ENCODE results near the gene EXOC3L1. TPM values are rescaled to one million over a fixed set of nuclear protein-coding genes. Genes with fewer than 3 reads are reported as not detected.
A peak's percentile ranks its signal among the peaks of the same experiment; 100 is the strongest.

The EXOC3L1 gene
- total and polyA plus RNA-seq, 2 of the 13 experiments (the other 11 are each of a cell fraction or from before 2014, with no cell fraction given): 0.12 TPM; not detected in 1

DNA sequence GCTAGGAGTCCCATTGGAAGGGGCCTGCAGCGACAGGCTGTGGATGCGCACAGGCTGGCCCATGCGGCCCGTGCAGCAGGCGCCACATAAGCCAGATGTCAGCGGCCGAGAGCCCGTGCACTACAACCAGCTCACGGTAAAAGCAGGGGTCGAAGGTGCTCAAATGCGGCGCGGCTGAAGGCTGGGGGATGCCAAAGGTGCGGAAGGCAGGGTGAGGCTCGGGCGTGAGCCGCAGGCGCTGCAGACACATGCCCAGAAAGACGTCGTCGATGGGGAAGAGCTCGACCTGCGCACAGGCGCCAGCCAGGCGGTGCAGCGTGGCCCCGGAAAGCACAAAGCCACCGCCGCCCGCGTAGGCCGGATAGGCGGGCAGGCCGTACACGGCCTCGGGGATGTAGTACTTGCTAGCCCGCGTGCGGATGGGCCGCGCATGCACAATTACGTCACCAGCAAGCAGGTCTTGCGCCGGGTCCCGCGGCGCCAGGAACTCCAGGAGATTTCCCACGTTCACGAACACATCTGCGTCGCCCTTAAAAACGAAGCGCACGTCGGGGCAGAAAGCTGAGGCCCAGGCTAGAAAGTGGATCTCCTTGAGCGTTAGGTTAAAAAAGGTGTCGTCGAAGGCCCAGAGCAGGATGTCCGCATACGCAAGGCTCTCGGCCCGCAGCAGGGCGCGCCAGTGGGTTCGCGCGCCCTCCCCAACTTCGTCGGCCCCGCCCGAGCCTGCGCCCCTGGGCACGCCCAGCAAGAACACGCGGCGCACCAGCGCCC is 40.5 kb downstream of the EXOC3L1 start (continued):
- TF ChIP-seq, protein P1, sequence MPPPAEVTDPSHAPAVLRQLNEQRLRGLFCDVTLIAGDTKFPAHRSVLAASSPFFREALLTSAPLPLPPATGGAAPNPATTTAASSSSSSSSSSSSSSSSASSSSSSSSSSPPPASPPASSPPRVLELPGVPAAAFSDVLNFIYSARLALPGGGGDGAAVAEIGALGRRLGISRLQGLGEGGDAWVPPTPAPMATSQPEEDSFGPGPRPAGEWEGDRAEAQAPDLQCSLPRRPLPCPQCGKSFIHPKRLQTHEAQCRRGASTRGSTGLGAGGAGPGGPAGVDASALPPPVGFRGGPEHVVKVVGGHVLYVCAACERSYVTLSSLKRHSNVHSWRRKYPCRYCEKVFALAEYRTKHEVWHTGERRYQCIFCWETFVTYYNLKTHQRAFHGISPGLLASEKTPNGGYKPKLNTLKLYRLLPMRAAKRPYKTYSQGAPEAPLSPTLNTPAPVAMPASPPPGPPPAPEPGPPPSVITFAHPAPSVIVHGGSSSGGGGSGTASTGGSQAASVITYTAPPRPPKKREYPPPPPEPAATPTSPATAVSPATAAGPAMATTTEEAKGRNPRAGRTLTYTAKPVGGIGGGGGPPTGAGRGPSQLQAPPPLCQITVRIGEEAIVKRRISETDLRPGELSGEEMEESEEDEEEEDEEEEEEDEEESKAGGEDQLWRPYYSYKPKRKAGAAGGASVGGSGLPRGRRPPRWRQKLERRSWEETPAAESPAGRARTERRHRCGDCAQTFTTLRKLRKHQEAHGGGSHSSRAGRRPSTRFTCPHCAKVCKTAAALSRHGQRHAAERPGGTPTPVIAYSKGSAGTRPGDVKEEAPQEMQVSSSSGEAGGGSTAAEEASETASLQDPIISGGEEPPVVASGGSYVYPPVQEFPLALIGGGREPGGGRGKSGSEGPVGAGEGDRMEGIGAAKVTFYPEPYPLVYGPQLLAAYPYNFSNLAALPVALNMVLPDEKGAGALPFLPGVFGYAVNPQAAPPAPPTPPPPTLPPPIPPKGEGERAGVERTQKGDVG (CRISPR knock-in tag; IDR thresholded peaks at IDR 0.05; ENCODE audit: borderline replicate concordance): peak; percentile 82; the same call in 1 of the 2 replicates
- TF ChIP-seq ZNF20 (CRISPR knock-in tag; IDR thresholded peaks at IDR 0.05) (no peak), ZKSCAN5 (CRISPR knock-in tag; IDR thresholded peaks at IDR 0.05) (0 out of 2 replicates have a peak, but pooled peaks have one; percentile 13), ZNF274 (CRISPR knock-in tag; IDR thresholded peaks at IDR 0.05) (0 out of 2 replicates have a peak, but pooled peaks have one; percentile 24), ZBTB21 (CRISPR knock-in tag; IDR thresholded peaks at IDR 0.05) (no peak), ZIK1 (CRISPR knock-in tag; IDR thresholded peaks at IDR 0.05; ENCODE audit: borderline replicate concordance, low read depth) (no peak), TEAD3 (CRISPR knock-in tag; optimal IDR thresholded peaks at IDR 0.05; ENCODE audit: borderline replicate concordance) (no peak), HOXA3 (CRISPR knock-in tag; IDR thresholded peaks at IDR 0.05) (peak; percentile 70), PAF1 (CRISPR knock-in tag; IDR thresholded peaks at IDR 0.05) (peak; percentile 88; the same call in 1 of the 2 replicates), ZBTB38 (CRISPR knock-in tag; IDR thresholded peaks at IDR 0.05) (peak; percentile 98), ZNF83 (CRISPR knock-in tag; IDR thresholded peaks at IDR 0.05; ENCODE audit: borderline replicate concordance) (no peak), GFI1 (CRISPR knock-in tag; IDR thresholded peaks at IDR 0.05; ENCODE audit: borderline replicate concordance) (no peak), POLR2A (IDR thresholded peaks at IDR 0.05; ENCODE audit: insufficient read depth in 1 of 2, low read depth in 2 of 2, low read length in 2 of 2) (peak in 1 of 2 experiments; percentile 45; a peak in 1 of 4 replicates), SMYD3 (CRISPR knock-in tag; IDR thresholded peaks at IDR 0.05) (peak; percentile 38; the same call in 1 of the 2 replicates)
- TF ChIP-seq, protein P2, sequence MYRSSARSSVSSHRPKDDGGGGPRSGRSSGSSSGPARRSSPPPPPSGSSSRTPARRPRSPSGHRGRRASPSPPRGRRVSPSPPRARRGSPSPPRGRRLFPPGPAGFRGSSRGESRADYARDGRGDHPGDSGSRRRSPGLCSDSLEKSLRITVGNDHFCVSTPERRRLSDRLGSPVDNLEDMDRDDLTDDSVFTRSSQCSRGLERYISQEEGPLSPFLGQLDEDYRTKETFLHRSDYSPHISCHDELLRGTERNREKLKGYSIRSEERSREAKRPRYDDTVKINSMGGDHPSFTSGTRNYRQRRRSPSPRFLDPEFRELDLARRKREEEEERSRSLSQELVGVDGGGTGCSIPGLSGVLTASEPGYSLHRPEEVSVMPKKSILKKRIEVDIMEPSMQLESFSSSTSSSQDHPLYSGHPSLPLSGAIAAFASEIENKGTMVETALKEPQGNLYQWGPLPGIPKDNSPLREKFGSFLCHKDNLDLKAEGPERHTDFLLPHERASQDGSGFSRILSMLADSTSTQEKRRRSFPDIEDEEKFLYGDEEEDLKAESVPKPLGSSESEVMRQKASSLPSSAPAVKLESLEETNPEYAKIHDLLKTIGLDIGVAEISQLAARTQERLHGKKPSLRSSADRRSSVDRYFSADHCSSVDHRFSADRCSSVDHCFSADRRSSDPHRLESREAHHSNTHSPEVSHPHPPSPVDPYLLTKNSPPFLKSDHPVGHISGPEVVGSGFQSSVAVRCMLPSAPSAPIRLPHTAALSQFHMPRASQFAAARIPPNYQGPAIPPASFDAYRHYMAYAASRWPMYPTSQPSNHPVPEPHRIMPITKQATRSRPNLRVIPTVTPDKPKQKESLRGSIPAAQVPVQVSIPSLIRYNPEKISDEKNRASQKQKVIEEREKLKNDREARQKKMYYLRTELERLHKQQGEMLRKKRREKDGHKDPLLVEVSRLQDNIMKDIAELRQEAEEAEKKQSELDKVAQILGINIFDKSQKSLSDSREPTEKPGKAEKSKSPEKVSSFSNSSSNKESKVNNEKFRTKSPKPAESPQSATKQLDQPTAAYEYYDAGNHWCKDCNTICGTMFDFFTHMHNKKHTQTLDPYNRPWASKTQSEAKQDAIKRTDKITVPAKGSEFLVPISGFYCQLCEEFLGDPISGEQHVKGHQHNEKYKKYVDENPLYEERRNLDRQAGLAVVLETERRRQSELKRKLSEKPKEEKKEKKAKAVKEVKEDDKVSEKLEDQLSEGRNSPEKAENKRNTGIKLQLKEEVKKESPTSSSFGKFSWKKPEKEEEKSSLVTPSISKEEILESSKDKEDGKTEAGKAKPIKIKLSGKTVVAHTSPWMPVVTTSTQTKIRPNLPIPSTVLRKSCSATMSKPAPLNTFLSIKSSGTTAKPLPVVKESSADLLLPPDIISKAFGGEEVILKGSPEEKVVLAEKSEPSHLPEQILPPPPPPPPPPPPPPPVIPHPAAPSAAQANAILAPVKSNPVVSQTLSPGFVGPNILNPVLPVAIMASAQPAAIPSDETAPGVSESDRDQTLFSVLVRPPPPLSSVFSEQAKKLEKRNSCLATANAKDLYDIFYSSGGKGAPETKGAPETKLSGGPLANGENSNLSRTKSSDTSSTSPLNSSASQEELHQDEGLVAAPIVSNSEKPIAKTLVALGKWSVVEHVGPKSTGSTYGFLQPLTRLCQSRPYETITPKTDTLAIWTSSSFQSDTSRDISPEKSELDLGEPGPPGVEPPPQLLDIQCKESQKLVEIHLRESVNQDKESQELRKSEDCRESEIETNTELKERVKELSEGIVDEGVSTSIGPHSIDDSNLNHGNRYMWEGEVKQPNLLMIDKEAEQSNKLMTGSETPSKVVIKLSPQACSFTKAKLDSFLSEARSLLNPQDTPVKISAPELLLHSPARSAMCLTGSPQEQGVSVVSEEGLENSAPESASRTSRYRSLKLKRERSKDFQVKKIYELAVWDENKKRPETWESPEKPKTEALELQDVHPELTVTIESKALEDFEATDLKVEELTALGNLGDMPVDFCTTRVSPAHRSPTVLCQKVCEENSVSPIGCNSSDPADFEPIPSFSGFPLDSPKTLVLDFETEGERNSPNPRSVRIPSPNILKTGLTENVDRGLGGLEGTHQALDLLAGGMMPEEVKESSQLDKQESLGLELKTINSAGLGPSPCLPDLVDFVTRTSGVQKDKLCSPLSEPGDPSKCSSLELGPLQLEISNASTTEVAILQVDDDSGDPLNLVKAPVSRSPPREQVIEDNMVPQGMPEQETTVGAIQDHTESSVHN (CRISPR knock-in tag; IDR thresholded peaks at IDR 0.05): no peak
- TF ChIP-seq, protein P3, sequence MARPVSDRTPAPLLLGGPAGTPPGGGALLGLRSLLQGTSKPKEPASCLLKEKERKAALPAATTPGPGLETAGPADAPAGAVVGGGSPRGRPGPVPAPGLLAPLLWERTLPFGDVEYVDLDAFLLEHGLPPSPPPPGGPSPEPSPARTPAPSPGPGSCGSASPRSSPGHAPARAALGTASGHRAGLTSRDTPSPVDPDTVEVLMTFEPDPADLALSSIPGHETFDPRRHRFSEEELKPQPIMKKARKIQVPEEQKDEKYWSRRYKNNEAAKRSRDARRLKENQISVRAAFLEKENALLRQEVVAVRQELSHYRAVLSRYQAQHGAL (CRISPR knock-in tag; IDR thresholded peaks at IDR 0.05; ENCODE audit: not compliant biosample characterization): no peak
- TF ChIP-seq, protein P4, sequence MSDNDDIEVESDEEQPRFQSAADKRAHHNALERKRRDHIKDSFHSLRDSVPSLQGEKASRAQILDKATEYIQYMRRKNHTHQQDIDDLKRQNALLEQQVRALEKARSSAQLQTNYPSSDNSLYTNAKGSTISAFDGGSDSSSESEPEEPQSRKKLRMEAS (IDR thresholded peaks at IDR 0.05): no peak

Measured in HepG2 (cell line).